Activated CD4-positive, alpha-beta T cell treated with anti-CD3 and anti-CD28 coated beads, Interleukin-10, Interleukin-2, amounts not matched to agents 100 ng/mL and 50 ng/mL, durations not matched to agents 16 hours and 8 hours (primary cell): ENCODE data around the gene SPRR3.

Experiments used
- DNase-seq: peaks from one replicate; pipeline ENCODE4 v3.0.0-alpha.2; 2020

SPRR3 gene, protein sequence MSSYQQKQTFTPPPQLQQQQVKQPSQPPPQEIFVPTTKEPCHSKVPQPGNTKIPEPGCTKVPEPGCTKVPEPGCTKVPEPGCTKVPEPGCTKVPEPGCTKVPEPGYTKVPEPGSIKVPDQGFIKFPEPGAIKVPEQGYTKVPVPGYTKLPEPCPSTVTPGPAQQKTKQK

DNA sequence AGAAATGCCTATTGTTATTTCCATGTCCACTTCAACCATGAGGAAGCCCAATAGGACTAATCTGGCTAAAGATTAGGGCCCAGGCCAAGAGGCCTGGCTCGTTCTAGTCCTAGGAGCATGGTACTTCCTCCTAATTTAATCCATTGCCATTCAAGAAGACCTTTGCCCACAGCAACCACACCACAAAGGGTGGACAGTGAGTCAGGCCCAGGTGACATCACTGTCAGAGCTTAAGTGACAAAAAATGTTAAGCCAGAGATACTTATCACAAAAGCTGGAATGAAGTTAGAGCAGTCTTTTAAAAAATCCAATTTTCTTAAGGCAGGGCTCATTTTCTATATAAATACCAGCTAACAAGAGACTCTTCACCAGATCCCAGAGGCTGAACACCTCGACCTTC, at the start of gene SPRR3:
SPRR3 (plus strand) TSS at position 368 of the 400 bp plus-strand sequence. CDS start 1,272 bp downstream, outside the sequence.
- DNase-seq, result no peak

DNA sequence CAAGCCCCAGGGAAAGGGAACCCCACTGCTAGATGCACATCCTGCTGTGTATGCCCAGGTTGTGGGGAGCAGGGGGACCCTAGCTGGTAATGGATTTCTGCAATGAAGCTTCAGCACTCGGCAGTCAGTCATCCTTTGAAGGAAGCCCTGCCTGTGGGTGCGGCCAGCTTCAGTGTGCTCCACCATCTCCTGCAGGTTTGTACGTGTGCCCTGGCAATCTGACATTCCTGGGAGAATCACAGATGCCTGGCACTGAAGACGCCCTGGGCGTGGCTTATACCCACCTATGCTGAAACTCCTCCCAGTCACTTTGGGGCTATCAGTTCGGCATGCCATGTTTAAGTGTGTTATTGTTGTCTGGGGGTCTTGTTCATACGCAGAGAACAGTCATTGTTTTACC, 47.8 kb upstream of the SPRR3 start:
- no peak for DNase-seq

DNA sequence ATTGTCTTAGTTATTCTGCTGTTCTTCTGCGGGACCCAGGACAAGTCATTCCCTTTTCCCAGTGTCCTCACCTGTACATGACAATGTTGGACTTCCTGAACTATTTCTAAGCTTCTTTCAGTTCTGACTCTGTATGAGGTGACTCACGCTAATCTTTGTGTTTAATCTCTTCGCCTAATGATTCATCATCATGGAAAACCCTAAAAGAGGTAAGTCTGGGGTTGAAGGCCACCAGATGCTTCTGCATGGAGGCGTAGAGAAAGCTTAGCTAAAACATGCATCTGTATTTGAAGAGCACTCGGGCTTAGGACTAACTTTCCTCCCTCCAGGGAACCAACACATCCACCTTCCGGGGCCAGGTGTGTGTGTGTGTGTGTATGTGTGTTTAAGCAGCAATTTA, 47.1 kb upstream of the SPRR3 start:
- DNase-seq, result no peak

DNA sequence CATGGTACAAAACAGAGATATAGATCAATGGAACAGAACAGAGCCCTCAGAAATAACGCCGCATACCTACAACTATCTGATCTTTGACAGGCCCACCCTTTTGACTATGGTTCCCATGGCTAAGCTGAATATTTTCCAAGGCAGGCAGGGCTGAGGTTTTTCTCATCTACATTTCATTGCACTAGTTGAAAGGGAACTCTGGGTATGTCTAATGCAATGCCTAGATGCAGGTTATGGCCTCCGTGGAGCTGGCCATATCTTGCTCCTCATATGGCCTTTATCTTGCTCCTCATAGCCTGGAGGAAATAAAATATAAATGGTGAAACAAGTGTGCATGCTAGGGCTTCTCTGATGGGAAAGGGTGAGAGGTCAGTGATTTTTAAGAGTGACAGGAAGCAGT, 44.0 kb upstream of the SPRR3 start:
- DNase-seq, result no peak

DNA sequence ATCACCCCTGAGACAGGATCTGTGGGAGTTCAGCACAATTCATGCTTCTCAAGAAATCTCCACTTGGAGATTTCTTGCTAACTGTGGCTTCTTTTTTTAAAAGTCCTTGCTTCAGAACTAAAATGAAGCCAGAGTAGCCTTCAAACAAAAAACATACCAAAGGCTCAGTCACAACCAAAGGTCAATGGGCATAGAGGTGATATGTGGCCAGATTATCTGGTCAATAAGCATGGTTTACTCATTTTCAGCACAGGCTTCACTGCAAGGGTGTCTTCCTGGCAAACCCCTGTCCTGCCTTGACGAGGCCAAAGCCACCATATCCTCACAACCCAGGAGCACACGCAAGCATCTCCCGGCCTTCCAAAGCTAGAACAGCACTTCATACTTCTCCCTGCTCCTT, 42.3 kb upstream of the SPRR3 start:
- DNase-seq, result no peak

DNA sequence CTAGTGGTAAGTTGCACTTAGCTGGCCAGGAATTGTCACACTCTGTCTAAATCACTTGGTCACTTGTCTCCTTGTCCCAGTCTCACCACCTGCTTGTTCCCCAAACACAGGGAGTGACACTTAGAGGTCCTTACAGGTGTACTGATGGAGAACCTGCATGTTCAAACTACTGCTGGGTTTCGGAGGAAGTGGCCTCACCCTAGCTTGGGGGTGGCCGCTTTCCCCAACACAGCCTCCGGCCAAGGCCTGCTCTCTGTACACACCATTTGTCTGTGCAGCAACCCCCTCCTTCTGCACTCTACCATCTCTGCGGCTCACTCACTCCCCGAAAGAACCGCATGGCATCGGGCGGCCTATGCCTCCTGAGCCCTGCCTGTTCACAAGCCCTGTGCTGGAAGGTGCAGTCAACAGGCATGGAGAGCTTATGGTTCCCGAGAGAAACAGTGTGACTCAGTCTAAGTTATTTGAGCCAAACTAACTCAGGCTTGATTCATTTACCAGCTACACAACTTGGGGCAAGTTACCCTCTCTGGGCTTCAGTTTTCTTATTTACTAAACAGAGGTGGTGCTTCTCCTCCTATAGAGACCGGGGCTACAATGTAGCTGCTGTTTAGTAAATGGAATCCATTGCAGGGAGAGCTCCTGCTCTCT, 41.6 kb upstream of the SPRR3 start:
- DNase-seq, result no peak

DNA sequence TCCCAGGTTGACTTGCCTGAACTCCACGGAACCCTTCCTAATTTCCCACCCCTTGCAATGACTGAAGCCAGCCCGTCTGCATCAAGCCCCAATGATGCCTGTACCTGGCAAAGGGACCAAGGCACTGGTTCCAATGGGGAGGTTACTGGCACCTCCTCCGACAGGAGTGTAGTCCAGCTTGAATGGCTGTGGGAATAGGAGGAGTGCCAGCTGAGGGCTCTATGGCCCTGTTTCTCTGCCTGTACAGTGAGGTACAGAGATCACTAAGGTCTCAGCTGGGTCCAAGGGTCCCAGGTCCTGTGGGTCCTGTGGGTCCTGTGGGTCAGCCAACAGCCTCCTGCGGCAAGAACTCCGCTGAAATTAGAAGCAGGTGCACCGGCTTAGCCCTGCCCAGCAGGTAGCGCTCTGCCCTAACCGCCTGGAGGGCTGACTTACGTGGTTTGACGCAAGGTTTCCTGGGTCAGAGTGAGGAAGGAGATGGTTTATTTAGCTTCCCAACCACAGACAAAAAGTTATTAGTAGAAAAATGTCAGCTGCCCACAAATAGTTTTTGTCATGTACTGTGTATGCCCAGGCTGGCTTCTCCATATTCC, 41.0 kb upstream of the SPRR3 start:
- DNase-seq, result no peak

DNA sequence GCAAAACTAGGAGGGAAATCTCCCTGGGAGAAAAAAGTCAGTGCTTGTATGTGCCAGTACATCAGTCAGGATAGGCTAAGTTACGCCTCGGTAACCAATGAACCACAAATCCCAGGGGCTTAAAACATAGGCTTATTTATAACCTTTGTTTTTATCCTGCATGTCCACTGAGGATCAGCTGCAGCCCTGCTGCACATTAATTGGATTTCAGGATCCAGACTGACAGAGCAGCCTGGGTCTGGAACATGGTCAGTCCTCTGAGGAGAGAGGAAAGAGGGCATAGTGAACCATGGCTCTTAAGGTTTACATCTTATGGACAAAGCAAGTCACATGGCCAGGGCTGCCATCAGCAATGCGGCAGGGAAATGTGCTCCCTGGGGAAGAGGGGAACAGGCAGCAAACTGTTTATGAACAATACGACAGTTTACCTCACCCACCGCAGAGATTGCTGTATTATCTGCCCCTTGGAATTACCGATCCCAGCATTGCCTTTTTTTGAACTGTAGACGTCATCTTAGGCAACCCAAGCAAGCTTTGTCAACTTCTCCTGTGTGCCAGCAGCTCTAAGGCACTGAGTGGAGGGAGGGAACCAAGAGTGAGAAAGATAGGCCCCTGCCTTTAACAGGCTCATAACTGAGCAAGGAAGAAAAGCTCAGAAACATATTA, 40.2 kb upstream of the SPRR3 start:
- DNase-seq, result no peak

DNA sequence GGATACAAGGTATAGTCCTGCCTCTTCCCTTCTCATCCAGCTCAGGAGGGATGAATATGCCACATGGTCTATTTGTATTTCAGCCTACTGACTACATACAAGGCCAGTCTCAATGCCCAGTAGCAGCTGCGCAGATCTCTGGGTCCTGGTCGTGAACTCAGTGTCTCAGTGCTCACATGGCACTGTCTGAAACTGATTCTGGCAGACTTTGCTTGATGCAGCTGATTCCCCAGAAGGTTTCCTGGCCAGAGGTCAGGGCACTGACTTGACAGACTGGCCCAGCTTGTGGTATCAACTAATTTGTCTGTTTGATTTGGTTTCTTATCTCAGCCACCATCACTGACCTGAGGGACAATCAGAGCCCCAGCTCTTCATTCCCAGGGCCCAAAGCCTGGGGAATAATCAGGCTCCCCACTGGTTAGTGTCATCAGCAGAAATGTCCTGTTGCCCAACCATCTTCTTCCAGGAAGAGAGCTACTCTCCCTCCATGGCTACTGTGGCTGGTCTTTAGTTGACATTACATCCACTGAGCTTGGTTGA, 38.6 kb upstream of the SPRR3 start:
- no peak for DNase-seq

DNA sequence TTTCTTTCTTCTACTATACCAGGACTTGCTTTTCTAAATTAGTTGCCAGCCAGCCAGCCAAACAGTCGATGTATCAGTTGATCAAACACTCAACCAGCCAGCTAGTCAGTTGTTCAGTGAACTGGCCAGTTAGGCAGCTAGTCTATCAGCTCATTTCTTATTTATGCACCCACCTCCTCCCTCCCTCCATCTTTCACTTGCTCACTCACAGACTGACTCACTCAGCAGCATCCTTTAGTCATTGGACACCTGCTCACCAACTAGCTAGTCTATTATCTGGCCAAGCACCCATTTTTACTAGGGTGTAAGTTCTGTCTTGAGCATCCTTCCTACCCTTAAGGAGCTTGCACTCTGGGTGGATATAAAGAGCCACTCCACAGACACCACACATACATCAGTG, 37.0 kb upstream of the SPRR3 start:
- DNase-seq, result no peak

DNA sequence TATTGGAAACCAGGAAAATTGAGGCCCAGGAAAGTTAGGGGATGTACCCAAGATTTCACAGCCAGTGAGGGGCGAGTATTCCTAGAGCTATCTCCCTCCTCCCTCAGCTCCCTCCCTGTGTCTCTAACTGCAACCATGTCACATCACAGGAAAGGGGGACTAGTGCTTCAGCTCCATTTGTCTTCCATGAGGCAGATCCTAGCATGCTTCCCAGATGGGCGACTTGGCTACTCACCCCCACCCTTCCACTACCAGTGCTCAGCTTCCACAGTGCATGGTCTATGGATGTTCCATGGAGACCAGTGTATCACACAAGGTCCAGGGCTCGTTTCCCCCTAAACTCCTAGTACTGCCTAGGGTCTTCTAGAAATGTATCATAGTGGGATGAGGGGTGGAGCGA, 35.7 kb upstream of the SPRR3 start:
- DNase-seq, result no peak

DNA sequence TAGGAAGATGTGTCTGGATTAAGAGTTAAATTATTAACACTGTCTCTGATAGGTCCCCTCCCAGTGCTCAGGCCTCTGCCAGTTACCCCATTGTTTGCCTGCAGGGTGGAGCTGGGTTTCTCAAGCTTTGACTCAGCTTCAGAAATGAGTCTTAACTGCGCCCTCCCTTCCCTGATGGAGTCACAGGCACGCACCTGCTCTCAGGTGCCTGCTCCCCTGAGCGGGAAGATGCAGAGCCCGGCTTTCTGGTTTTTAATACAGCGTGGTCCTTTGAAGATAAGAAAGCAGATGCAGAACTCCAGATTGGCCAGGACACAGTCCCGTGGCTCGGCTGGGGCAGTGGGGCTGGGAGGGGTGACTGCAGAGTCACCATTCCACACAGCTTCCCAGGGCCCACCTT, 34.3 kb upstream of the SPRR3 start:
- DNase-seq, result peak; percentile 59

DNA sequence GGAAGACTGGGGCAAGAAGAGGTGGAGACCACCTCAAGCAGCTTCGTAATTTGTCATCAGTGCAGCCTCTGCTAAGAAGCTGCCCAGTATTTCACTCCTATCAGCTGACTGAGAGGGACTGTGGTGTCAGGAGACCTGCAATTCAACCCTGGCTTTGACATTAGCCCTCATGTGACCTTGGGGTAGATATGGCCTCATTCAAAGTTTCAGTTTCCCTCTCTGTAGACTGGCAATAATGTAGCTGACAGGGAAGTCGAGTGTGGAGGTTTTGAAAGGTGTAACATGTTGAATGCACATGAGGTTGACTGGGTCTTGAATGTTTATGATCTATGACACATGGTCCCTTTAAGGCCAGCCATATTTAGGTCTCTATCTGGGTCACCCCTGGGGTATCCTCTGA, 33.3 kb upstream of the SPRR3 start:
- DNase-seq, result peak; percentile 46

DNA sequence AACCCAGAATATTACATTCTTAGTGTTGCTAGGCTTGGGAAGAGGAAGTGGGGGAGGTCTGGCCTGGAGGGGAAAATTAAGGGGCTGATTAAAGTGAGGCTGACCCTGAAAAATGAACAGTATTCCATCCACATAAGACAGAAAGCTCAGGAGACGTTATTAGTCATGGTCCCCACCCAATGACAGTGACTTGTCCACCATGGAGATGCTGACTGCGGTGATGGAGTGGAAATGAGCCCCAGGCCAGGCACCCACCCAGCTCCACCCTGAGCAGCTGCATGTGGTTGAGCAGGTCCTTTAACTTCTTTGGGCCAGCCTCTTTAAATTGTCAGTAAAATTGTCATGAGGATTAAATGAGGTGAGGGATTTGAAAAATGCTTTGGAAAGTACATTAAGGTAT, 32.5 kb upstream of the SPRR3 start:
- no peak for DNase-seq

DNA sequence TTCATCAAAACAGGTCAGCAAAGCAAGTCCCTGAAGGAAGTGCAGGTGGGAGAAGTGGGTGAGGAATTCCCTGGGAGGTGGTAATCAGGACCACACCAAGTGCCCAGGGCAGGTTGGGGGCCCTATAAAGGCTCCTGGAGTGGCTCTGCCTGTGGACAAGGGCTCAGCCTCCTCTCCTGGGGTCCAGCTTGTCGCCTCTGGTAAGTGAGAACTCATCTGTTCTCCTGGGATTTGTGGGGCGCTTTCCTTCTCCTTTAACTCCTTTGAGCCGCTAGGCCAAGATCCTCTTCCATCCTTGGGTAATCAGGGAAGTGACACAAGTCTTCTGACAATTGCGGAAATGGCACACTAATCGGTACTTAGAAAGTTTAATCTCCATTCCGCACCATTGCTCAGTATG, 31.1 kb upstream of the SPRR3 start, which contains the start of gene SPRR4:
SPRR4 (plus strand) TSS at position 154 of the 400 bp plus-strand sequence. CDS start 1,243 bp downstream, outside the sequence.
- no peak for DNase-seq

DNA sequence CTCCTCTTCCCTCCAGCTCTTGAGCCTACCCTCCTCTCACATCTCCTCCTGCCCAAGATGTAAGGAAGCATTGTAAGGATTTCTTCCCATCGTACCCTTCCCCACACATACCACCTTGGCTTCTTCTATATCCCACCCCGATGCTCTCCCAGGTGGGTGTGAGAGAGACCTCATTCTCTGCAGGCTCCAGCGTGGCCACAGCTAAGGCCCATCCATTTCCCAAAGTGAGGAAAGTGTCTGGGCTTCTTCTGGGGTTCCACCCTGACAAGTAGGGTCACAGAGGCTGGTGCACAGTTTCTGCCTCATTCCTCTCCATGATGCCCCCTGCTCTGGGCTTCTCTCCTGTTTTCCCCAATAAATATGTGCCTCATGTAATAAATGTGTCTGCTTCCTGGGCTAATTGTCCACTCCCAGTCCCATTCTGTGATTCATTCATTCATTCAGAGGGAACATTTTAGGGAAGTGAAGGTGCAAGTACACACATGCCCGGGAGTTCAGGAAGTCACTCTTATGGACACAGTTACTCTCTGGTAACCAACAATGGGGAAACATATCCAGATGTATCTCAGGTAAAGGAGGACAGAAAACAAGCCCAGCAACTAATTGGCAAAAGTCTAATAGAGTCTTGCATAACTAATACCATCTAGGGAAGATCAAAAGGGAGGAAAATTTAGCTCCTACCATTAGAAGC, 29.2 kb upstream of the SPRR3 start:
- DNase-seq, result no peak

DNA sequence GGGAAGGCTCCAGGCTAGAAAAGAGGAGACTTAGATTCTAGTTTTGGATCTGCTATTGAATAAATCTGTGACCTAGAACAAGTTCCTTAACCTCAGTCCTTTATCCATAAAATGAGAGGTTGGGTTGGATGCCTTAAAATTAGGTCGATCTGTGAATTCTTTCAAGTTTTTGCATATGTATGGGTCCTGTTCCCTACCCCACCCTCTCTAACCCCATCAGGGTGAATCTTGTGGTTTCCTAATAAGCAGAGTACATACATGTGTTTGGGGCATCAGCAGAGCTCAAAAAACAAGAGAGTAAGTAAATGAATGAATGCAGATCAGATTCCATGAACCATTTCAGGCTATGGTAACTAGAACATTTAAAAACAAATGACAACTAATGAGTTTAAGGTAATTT, 24.9 kb upstream of the SPRR3 start:
- DNase-seq, result no peak

DNA sequence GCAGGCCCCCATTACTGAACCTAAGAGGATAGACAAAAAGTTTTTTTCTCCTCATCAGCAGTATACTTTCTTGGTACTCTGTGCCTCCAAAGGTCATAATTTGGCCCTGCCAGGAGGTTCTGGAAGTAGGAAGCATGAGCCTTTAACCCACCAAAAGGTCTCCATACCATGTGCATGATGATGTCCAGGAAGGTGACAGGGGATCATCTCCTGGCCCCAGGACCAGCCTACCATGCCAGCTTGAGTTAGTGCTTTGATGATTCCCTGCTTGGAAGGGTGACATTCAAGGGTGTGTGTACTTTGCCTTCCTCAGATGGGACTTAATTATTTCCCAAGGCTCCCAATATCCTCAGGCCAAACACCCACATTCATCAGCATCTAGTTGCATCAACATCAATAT, 23.9 kb upstream of the SPRR3 start:
- DNase-seq, result no peak

DNA sequence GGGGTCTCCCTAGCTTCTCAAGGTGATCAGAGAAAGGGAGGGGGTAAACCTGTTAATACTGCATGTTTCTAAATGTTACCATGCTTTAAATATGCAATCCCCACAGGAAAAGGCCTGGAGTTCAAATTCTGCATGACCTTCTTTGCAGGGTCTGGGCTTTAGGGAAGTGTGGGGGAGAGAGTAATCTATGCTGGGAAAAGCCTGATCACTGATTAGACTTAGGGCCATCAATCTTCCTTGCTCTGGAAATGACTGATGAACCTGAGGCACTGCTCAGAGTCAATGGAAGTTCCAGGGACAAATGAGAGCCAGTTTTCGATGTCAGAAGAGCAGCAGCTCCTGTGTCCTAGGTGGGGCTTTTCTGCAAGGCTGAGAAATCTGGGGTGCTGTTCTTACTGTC, 20.9 kb upstream of the SPRR3 start:
- DNase-seq, result no peak

DNA sequence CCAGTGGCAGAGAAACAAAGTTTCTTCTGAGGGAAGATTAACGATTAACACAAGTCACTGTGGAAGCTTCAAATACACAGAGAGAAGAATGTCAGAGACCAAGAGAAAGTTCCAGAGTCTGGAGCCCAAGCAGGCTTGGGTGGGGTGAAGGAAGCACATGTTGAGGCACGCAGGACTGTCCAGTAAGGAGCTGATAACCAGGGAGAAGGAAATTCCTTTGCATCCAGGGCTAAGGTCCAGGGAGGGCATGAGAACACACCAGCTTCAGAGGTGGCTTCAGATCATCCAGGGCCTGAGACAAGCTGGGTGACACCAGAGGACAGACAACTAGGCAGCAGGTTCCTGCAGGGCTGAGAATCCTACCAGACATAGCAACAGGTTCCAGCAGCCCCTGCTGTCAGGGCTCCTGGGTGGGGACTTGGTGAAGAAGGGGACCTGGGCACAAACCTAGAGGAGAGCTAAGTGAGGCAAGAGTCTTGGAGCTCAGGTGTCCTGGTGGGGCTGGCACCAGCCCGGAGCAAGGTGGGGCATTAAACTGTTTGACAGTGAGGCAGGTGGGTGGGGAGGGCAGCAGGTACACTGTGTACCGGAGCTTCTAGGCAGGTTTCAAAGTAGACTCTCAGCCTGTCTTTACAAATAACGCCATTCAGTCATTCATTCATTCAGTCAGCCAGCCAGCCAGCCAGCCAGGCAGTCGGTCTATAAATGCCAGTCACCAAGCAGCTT, 20.2 kb upstream of the SPRR3 start:
- no peak for DNase-seq

DNA sequence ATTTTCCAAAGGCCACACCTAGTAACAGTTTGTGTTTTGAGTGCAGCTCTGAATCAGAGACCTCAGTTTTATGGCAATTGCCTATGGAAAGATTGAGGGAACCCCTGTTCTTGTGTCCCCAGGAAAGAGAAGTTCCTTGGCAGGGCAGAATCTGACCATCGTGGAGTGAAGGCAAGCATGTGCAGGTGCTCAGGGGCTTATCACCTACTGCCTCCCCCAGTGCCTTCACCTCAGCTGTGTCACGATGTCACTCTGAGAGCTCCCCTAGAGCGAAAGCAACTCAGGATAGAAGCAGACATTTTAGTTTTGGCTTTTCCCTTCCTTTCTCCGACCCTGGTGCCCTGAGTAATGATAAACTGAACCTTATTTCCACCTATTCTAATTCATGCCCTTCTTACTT, 19.5 kb upstream of the SPRR3 start:
- no peak for DNase-seq

DNA sequence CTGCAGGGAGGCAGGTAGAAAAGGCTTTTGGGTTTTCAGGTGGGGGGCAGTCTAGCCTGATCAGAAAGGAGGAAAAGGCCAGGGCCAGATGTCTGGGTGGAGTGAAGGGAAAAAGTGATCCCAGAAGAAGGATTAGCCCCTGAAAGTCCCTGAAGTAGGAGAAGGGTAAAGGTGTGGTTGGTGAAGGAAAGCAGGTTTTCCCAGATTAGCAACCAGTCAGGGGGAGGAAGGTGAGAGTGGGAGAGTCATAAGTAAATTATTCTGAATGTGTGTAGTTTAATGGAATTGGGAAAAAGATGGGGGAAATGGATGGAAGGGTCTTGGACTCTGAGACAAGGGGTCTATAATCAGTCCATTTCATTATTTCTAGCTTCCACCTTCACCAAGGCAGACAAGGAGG, 18.3 kb upstream of the SPRR3 start:
- DNase-seq, result no peak

DNA sequence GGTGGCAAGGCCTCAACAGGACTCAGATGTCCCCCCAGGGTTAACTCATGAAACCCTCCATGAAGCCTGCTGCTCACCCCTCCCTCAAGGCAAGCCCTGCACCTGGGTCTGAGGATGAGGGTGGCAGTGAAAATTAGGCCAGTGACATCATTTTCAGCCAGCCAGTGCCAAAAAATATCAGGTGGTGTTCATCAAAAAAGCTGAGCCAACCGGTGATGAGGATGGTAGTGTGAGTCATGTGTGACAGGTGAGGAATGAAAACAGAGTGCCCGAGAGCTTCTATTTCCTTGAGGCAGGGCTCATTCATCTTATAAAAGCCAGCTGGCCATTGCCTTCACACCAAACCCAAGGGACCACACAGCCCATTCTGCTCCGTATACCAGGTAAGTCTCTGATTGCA, 17.8 kb upstream of the SPRR3 start, which contains the start of gene SPRR1A:
SPRR1A (plus strand) TSS at position 339 of the 400 bp plus-strand sequence. CDS start 1,150 bp downstream, outside the sequence.
- no peak for DNase-seq
